ENCODE measurements around the gene PCDHGB5.
A peak's percentile ranks its signal among the peaks of the same experiment; 100 is the strongest.

PCDHGB5 gene

GRCh38 chr5:141419074-141419880 lies 21.5 kb downstream of the PCDHGB5 start:
- H3K36me3 ChIP-seq (ENCODE audit: insufficient read depth, insufficient read length, low read length), result peaks cover 5% of the 10 kb centered on the region
- H3K9me3 ChIP-seq (ENCODE audit: insufficient read depth, low read length), result peaks cover 52% of the 10 kb centered on the region
- no peak overlapping the region for H3K4me3 ChIP-seq (ENCODE audit: insufficient read length, low read depth)
- peaks cover 25% of the 10 kb centered on the region for H3K27me3 ChIP-seq (ENCODE audit: insufficient read depth, insufficient read length)
- no peak overlapping the region for H3K9ac ChIP-seq (ENCODE audit: insufficient read length, low read depth)
- TF ChIP-seq YY1 (IDR thresholded peaks at IDR 0.05; ENCODE audit: insufficient read depth, insufficient read length) (no peak), SUZ12 (IDR thresholded peaks at IDR 0.05; ENCODE audit: extremely low read depth, insufficient read depth, insufficient read length) (no peak), ZNF274 (IDR thresholded peaks at IDR 0.05; ENCODE audit: low read depth, low read length) (no peak)
- no peak for DNase-seq (ENCODE audit: low read depth, low spot score)
- H3K4me1 ChIP-seq (ENCODE audit: insufficient read depth, insufficient read length), result no peaks in the 10 kb centered on the region

DNA sequence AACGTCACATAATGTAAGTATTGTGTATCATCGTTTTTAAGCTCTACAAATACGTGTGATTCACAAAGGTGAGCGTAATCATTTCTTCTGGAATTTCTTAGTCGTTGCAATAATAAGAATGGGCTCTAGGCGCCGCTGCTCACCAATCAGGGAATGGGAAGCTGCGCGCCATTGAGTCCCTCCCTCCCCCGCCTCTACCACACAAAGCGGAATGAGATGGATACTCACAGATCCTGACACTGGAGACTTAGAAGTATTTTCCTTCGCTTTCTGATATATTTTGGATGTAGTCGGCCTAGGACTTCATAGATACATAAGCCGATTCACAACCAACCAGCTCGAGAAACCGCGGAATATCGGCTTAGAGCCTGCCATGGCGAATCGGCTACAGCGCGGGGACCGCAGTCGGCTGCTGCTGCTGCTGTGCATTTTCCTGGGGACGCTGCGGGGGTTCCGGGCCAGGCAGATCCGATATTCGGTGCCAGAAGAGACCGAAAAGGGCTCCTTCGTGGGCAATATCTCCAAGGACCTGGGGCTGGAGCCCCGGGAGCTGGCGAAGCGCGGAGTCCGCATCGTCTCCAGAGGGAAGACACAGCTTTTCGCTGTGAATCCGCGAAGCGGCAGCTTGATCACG lies 23.2 kb downstream of the PCDHGB5 start, which contains the start of gene PCDHGA11:
PCDHGA11 (plus strand) TSS at position 197 of the 634 bp plus-strand sequence; CDS start at position 374, 177 bp downstream.
- no peak for DNase-seq (ENCODE audit: low read depth, low spot score)
- peaks cover 25% of the 10 kb centered on the region for H3K27me3 ChIP-seq (ENCODE audit: insufficient read depth, insufficient read length)
- TF ChIP-seq SUZ12 (IDR thresholded peaks at IDR 0.05; ENCODE audit: extremely low read depth, insufficient read depth, insufficient read length) (no peak), ZNF274 (IDR thresholded peaks at IDR 0.05; ENCODE audit: low read depth, low read length) (no peak), YY1 (IDR thresholded peaks at IDR 0.05; ENCODE audit: insufficient read depth, insufficient read length) (peak; percentile 37)
- peaks cover 5% of the 10 kb centered on the region for H3K36me3 ChIP-seq (ENCODE audit: insufficient read depth, insufficient read length, low read length)
- no peaks in the 10 kb centered on the region for H3K4me1 ChIP-seq (ENCODE audit: insufficient read depth, insufficient read length)
- peak within 1 kb of the TSS; percentile 83 for H3K9ac ChIP-seq (ENCODE audit: insufficient read length, low read depth)
- H3K9me3 ChIP-seq (ENCODE audit: insufficient read depth, low read length), result peaks cover 52% of the 10 kb centered on the region
- H3K4me3 ChIP-seq (ENCODE audit: insufficient read length, low read depth), result peak within 1 kb of the TSS; percentile 47

DNA sequence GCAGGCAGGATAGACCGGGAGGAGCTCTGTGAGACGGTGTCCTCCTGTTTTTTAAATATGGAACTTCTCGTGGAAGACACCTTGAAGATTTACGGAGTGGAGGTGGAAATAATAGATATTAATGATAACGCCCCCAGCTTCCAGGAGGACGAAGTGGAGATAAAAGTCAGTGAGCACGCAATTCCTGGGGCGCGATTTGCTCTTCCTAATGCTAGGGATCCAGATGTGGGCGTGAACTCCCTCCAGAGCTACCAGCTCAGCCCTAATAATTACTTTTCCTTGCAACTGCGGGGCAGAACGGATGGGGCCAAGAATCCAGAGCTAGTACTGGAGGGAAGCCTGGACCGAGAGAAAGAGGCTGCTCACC lies 23.7 kb downstream of the PCDHGB5 start:
- peak overlapping the region; percentile 47 for H3K4me3 ChIP-seq (ENCODE audit: insufficient read length, low read depth)
- TF ChIP-seq YY1 (IDR thresholded peaks at IDR 0.05; ENCODE audit: insufficient read depth, insufficient read length) (no peak), SUZ12 (IDR thresholded peaks at IDR 0.05; ENCODE audit: extremely low read depth, insufficient read depth, insufficient read length) (no peak), ZNF274 (IDR thresholded peaks at IDR 0.05; ENCODE audit: low read depth, low read length) (no peak)
- peaks cover 25% of the 10 kb centered on the region for H3K27me3 ChIP-seq (ENCODE audit: insufficient read depth, insufficient read length)
- no peaks in the 10 kb centered on the region for H3K4me1 ChIP-seq (ENCODE audit: insufficient read depth, insufficient read length)
- peak overlapping the region; percentile 83 for H3K9ac ChIP-seq (ENCODE audit: insufficient read length, low read depth)
- H3K36me3 ChIP-seq (ENCODE audit: insufficient read depth, insufficient read length, low read length), result peaks cover 5% of the 10 kb centered on the region
- peaks cover 52% of the 10 kb centered on the region for H3K9me3 ChIP-seq (ENCODE audit: insufficient read depth, low read length)
- DNase-seq (ENCODE audit: low read depth, low spot score), result no peak

DNA sequence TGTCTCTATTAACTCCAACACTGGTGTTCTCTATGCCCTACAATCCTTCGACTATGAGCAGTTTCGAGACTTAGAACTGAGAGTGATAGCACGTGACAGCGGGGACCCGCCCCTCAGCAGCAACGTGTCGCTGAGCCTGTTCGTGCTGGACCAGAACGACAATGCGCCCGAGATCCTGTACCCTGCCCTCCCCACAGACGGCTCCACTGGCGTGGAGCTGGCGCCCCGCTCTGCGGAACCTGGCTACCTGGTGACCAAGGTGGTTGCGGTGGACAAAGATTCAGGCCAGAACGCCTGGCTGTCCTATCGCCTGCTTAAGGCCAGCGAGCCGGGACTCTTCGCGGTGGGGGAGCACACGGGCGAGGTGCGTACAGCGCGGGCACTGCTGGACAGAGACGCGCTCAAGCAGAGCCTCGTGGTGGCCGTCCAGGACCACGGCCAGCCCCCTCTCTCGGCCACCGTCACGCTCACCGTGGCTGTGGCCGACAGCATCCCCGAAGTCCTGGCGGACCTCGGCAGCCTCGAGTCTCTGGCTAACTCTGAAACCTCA lies 25.1 kb downstream of the PCDHGB5 start:
- no peak for TF ChIP-seq SUZ12 (IDR thresholded peaks at IDR 0.05; ENCODE audit: extremely low read depth, insufficient read depth, insufficient read length)

DNA sequence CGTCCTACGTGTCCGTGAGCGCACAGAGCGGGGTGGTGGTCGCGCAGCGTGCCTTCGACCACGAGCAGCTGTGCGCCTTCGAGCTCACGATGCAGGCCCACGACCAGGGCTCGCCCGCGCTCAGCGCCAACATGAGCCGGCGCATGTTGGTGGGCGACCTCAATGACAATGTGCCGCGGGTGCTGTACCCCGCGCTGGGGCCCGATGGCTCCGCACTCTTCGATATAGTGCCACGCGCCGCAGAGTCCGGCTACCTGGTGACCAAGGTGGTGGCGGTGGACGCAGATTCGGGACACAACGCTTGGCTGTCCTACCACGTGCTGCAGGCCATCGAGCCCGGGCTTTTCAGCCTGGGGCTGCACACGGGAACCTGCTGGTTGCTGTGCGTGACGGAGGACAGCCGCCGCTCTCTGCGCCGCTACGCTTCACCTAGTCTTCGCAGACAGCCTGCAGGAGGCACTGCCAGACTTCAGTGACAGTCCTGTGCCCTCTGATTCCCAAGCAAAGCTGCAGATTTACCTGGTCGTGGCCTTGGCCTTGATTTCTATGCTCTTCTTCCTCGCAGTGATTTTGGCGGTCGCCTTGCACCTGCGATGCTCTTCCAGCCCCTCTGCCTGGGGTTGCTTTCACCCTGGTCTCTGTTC lies 30.2 kb downstream of the PCDHGB5 start:
- no peak for DNase-seq (ENCODE audit: low read depth, low spot score)
- Histone ChIP-seq H3K4me1 (ENCODE audit: insufficient read depth, insufficient read length) (no peaks in the 10 kb centered on the region), H3K27me3 (ENCODE audit: insufficient read depth, insufficient read length) (no peaks in the 10 kb centered on the region), H3K9ac (ENCODE audit: insufficient read length, low read depth) (no peak overlapping the region), H3K9me3 (ENCODE audit: insufficient read depth, low read length) (peaks cover 39% of the 10 kb centered on the region), H3K4me3 (ENCODE audit: insufficient read length, low read depth) (no peak overlapping the region), H3K36me3 (ENCODE audit: insufficient read depth, insufficient read length, low read length) (peaks cover 5% of the 10 kb centered on the region)
- no peak for TF ChIP-seq SUZ12 (IDR thresholded peaks at IDR 0.05; ENCODE audit: extremely low read depth, insufficient read depth, insufficient read length)
- no peak for TF ChIP-seq ZNF274 (IDR thresholded peaks at IDR 0.05; ENCODE audit: low read depth, low read length)
- no peak for TF ChIP-seq YY1 (IDR thresholded peaks at IDR 0.05; ENCODE audit: insufficient read depth, insufficient read length)

More for the DNA sequence above, 25.1 kb downstream of the PCDHGB5 start:
- Histone ChIP-seq H3K9ac (ENCODE audit: insufficient read length, low read depth) (no peak overlapping the region), H3K36me3 (ENCODE audit: insufficient read depth, insufficient read length, low read length) (peaks cover 10% of the 10 kb centered on the region), H3K4me1 (ENCODE audit: insufficient read depth, insufficient read length) (no peaks in the 10 kb centered on the region), H3K27me3 (ENCODE audit: insufficient read depth, insufficient read length) (peaks cover 25% of the 10 kb centered on the region), H3K9me3 (ENCODE audit: insufficient read depth, low read length) (peaks cover 57% of the 10 kb centered on the region), H3K4me3 (ENCODE audit: insufficient read length, low read depth) (no peak overlapping the region)
- DNase-seq (ENCODE audit: low read depth, low spot score), result no peak

GRCh38 chr5:141430332-141431113 lies 32.8 kb downstream of the PCDHGB5 start, which contains the start of gene PCDHGA12:
Gene PCDHGA12, plus strand, starts transcription at chr5:141430507. Its CDS starts 253 bp downstream, at chr5:141430760.
- Histone ChIP-seq H3K4me1 (ENCODE audit: insufficient read depth, insufficient read length) (no peaks in the 10 kb centered on the region), H3K36me3 (ENCODE audit: insufficient read depth, insufficient read length, low read length) (peaks cover 5% of the 10 kb centered on the region), H3K4me3 (ENCODE audit: insufficient read length, low read depth) (no peak within 1 kb of the TSS), H3K9ac (ENCODE audit: insufficient read length, low read depth) (no peak within 1 kb of the TSS), H3K9me3 (ENCODE audit: insufficient read depth, low read length) (peaks cover 28% of the 10 kb centered on the region; the same call in 1 of the 2 replicates), H3K27me3 (ENCODE audit: insufficient read depth, insufficient read length) (no peaks in the 10 kb centered on the region)
- DNase-seq (ENCODE audit: low read depth, low spot score), result no peak
- TF ChIP-seq SUZ12 (IDR thresholded peaks at IDR 0.05; ENCODE audit: extremely low read depth, insufficient read depth, insufficient read length), result no peak
- no peak for TF ChIP-seq ZNF274 (IDR thresholded peaks at IDR 0.05; ENCODE audit: low read depth, low read length)
- TF ChIP-seq YY1 (IDR thresholded peaks at IDR 0.05; ENCODE audit: insufficient read depth, insufficient read length), result no peak
